DOHH2 (cell line): ENCODE data around the gene ZNF593.

ENCODE experiments used
- EZH2phosphoT487 ChIP-seq: fragments of 200-600 bp; sonication (generic); IDR thresholded peaks from 2 replicates; pipeline ENCODE4 v1.6.1; 2017; ENCODE audit warnings: borderline replicate concordance, mild to moderate bottlenecking, antibody characterized with exemption, low read length, moderate library complexity, mixed read lengths
- TF ChIP-seq, protein P1 (sequence below): fragments of 200-600 bp; sonication (generic); IDR thresholded peaks from one replicate; pipeline ENCODE4 v1.5.1; 2014; ENCODE audit warnings: antibody characterized with exemption, mild to moderate bottlenecking, low read depth, low read length; ENCODE audit not compliant: poor library complexity, severe bottlenecking

DNA sequence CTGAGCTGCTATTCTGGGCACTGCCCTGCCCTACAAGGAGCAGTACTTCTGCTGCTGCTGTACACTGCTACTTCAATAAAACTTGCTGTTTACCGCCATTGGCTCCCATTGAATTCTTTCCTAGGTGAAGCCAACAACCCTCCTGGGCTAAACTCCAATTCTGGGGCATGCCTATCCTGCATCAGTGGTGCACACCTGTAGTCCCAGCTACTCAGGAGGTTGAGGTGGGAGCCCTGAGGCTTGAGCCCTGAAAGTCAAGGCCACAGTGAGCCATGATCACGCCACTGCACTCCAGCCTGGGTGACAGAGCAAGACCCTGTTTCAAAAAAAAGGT, 36.9 kb upstream of the ZNF593 start:
- TF ChIP-seq, protein P1, sequence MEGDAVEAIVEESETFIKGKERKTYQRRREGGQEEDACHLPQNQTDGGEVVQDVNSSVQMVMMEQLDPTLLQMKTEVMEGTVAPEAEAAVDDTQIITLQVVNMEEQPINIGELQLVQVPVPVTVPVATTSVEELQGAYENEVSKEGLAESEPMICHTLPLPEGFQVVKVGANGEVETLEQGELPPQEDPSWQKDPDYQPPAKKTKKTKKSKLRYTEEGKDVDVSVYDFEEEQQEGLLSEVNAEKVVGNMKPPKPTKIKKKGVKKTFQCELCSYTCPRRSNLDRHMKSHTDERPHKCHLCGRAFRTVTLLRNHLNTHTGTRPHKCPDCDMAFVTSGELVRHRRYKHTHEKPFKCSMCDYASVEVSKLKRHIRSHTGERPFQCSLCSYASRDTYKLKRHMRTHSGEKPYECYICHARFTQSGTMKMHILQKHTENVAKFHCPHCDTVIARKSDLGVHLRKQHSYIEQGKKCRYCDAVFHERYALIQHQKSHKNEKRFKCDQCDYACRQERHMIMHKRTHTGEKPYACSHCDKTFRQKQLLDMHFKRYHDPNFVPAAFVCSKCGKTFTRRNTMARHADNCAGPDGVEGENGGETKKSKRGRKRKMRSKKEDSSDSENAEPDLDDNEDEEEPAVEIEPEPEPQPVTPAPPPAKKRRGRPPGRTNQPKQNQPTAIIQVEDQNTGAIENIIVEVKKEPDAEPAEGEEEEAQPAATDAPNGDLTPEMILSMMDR: no peak
- TF ChIP-seq EZH2phosphoT487: no peak
